SJCRH30 (cell line): ENCODE measurements around the gene VWA5B1. TPM values are rescaled to one million over a fixed set of nuclear protein-coding genes. Genes with fewer than 3 reads are reported as not detected.

Source experiments
- DNase-seq, 2 experiments: peaks; one replicate each; pipeline ENCODE4 v3.0.0-alpha.2; 2015 to 2020
- H3K27ac ChIP-seq: fragments of 250-450 bp; sonication (Bioruptor Pico); 2 replicates; pipeline ENCODE4 v1.5.1; 2020; ENCODE audit warnings: mild to moderate bottlenecking, moderate library complexity
- H3K27me3 ChIP-seq: fragments of 250-450 bp; sonication (Bioruptor Pico); 2 replicates; pipeline ENCODE4 v1.5.1; 2020; ENCODE audit warnings: mild to moderate bottlenecking, moderate library complexity
- H3K36me3 ChIP-seq: fragments of 250-450 bp; sonication (Bioruptor Pico); 2 replicates; pipeline ENCODE4 v1.5.1; 2020; ENCODE audit warnings: mild to moderate bottlenecking, moderate library complexity
- H3K4me1 ChIP-seq: fragments of 250-450 bp; sonication (Bioruptor Pico); 2 replicates; pipeline ENCODE4 v1.5.1; 2020; ENCODE audit warnings: mild to moderate bottlenecking, moderate library complexity
- H3K4me3 ChIP-seq: fragments of 250-450 bp; sonication (Bioruptor Pico); 2 replicates; pipeline ENCODE4 v1.5.1; 2020; ENCODE audit warnings: mild to moderate bottlenecking, moderate library complexity
- H3K9me3 ChIP-seq: fragments of 250-450 bp; sonication (Bioruptor Pico); replicated peaks from 2 replicates; pipeline ENCODE4 v1.5.1; 2020; ENCODE audit warnings: mild to moderate bottlenecking, moderate library complexity
- total RNA-seq: library from RNA; depleted of rRNA; stranded (reverse); fragments of >200 nt; shearing (Covaris generic); gene quantifications from 2 replicates; pipeline ENCODE4 v1.2.3, GENCODE V29; 2014

VWA5B1 gene
- total RNA-seq, 1 experiment from 2014 or later: not detected

DNA sequence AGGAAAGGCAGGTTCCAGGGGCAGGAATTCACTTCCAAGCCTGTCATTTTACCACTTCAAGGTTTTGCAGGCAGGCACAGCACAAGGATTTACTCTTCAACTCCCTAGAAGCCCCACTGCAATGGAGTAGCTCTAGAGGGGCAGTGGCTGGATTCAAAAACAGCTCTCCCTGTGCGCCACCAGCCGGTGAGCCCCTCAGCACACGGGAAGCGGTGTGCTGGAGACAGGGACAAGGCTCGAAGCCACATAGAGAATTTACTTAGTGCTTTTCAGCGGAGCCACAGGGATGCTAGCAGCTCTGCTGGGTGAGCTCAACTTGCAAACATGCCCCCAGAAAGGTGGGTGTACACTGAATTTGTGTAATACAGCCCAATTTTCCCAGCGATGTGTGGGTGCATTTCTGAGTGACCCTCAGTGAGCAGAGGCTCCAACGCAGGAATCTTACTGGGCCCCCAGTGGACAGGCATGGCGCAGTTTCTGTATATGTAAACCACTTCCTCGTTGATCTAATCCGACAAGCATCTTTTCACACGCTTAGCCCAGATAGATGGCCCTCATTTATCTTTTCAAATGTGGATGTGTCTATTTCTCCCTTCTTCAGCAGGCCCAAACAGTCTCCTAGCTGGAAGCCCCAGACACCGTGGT, 10.9 kb downstream of the VWA5B1 start:
- Histone ChIP-seq H3K36me3 (no peaks in the 10 kb centered on the region), H3K4me3 (no peak overlapping the region), H3K9me3 (no peaks in the 10 kb centered on the region), H3K4me1 (no peaks in the 10 kb centered on the region), H3K27ac (no peak overlapping the region), H3K27me3 (peaks cover 16% of the 10 kb centered on the region)
- DNase-seq: no peak

DNA sequence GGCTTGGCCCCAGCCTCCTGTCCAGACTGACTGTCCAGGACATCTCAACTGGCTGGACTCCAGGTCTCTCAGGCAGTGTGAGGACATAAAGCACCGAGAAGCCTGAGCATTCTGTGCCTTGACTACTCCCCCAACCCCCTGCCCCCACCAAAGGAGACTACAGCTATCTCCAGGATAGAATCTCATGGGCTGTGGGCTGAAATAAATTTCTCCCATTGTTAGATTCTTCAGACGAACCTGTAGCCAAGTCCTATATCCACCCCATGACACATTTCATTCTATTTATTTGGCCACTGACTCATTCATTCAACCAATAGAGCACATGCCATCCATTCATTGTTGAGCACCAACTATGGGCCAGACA, 11.4 kb downstream of the VWA5B1 start:
- no peak for DNase-seq
- Histone ChIP-seq H3K27me3 (peaks cover 14% of the 10 kb centered on the region), H3K4me1 (no peaks in the 10 kb centered on the region), H3K27ac (no peak overlapping the region), H3K36me3 (no peaks in the 10 kb centered on the region), H3K9me3 (no peaks in the 10 kb centered on the region), H3K4me3 (no peak overlapping the region)

DNA sequence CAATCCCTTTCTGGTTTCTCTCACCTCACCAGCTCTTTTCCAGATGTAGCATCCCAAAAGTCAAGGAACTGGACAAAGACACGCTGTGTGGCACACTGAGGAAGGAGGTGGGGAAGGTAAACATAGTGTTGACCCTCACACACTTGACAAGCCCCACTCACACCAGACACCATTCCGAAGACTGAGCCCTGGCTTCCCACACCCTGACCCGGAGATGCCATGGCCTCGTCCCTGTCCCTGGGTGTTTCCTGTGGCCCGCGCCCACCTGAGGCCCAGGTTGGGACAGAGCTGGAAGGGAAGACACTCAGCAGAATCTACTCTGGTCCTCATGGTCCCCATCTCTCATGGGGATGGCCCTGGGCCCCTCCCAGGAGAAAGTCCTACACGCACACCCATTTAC, 16.4 kb downstream of the VWA5B1 start:
- H3K9me3 ChIP-seq: no peaks in the 10 kb centered on the region
- peaks cover 7% of the 10 kb centered on the region; the same call in 1 of the 2 replicates for H3K27me3 ChIP-seq
- H3K4me3 ChIP-seq: no peak overlapping the region
- H3K27ac ChIP-seq: no peak overlapping the region
- DNase-seq: no peak
- no peaks in the 10 kb centered on the region for H3K36me3 ChIP-seq
- H3K4me1 ChIP-seq: no peaks in the 10 kb centered on the region

DNA sequence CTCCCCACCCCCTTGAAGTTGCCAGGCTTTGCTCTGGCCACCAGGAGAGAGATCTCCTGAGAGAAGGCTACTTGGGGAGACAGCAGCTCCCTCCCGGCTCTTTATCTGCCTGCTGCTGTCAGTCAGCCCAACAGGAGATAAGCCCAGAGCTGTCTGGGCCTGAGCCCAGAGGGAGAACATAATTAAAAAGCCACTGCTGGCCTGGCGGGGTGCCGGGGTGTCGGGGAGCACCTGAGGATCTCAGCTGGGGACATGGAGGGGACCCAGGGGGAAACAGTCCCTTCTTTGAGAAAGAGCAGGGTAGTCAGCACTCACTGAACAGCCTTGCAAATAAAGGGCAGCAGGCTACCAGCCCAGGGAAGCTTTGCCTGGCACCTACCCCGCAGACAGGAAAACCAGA, 17.9 kb downstream of the VWA5B1 start:
- peak in 1 of 2 experiments; percentile 21 for DNase-seq
- Histone ChIP-seq H3K4me1 (no peaks in the 10 kb centered on the region), H3K27ac (no peak overlapping the region), H3K9me3 (no peaks in the 10 kb centered on the region), H3K36me3 (no peaks in the 10 kb centered on the region), H3K27me3 (peaks cover 12% of the 10 kb centered on the region), H3K4me3 (no peak overlapping the region)

DNA sequence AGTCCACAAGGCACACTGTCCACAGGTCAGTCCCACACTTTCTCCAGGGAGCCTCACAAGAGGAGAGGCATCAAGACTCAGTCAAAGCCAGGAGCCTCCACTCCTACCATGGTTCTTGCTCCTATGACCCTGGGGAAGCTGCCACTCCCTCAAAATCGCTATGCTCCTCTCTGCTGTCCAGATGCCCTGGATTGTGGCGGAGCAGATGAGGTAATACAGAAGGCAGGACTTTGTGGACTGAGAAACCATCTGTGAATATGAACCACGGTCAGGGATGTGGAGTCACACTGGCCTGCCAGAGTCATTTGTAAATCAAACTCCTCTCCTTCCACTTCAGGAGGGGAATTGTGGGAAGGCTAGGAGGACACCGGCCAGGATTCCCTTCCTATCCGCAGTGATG, 20.6 kb downstream of the VWA5B1 start:
- Histone ChIP-seq H3K27ac (no peak overlapping the region), H3K27me3 (peaks cover 18% of the 10 kb centered on the region), H3K4me3 (no peak overlapping the region), H3K9me3 (no peaks in the 10 kb centered on the region), H3K36me3 (no peaks in the 10 kb centered on the region), H3K4me1 (no peaks in the 10 kb centered on the region)
- no peak for DNase-seq

DNA sequence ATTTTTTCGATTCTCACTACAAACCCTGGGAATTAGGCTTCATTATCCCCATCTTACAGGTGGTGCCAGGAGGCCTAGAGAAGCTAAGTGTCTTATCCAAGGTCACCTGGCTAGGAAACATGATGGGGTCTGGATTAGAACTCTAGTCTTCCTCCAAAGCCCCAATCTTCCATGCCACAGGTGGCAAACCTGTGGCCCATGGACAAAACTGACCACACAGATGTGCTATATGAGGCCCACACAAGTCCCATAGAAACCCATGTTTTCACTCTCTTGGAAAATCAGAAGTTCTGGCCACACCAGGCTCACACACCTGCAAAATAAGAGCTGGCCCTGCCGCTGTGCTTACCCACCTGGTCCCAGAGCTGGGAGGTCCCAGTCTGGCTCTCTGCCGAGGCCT, 21.6 kb downstream of the VWA5B1 start:
- Histone ChIP-seq H3K27me3 (peaks cover 22% of the 10 kb centered on the region), H3K4me3 (no peak overlapping the region), H3K9me3 (no peaks in the 10 kb centered on the region), H3K36me3 (no peaks in the 10 kb centered on the region), H3K4me1 (no peaks in the 10 kb centered on the region), H3K27ac (no peak overlapping the region)
- DNase-seq: no peak

DNA sequence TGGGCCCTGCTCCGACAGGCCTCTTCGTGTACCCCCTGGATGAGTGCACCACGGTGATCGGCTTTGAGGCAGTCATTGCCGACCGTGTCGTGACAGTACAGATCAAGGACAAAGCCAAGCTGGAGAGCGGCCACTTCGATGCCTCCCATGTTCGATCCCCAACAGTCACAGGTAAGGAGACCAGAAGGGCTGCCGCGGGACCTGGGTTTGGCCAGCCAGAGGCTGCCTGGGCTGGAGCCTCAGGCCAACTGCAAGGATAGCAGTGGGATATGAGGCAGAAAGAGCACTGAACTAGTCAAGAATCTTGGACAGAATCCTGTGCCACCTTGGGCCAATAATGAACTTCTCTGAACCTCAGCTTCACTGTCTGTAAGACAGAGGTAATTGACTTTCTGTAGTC, 22.1 kb downstream of the VWA5B1 start:
- Histone ChIP-seq H3K36me3 (no peaks in the 10 kb centered on the region), H3K4me1 (no peaks in the 10 kb centered on the region), H3K27me3 (peaks cover 22% of the 10 kb centered on the region), H3K9me3 (no peaks in the 10 kb centered on the region), H3K27ac (no peak overlapping the region), H3K4me3 (no peak overlapping the region)
- no peak for DNase-seq

DNA sequence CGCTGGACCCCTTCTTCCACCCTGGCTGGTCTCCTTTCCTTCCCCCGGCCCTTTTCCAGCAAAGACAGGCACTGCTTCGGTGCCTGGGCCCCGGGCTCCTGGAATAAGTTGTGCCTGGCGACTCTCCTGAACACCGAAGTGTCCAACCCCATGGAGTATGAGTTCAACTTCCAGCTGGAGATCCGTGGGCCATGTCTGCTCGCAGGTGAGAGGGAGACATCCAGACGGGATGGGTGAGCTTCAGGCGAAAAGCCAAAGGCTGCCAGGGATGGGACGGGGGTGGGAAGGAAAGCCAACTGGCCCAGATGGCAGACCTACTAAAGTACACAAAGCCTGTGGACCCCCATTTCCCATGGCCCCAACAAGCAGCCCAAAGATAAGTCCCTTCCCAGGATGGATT, 26.8 kb downstream of the VWA5B1 start:
- Histone ChIP-seq H3K4me3 (no peak overlapping the region), H3K27ac (no peak overlapping the region), H3K9me3 (no peaks in the 10 kb centered on the region), H3K36me3 (no peaks in the 10 kb centered on the region), H3K4me1 (no peaks in the 10 kb centered on the region), H3K27me3 (peaks cover 32% of the 10 kb centered on the region)
- no peak for DNase-seq

DNA sequence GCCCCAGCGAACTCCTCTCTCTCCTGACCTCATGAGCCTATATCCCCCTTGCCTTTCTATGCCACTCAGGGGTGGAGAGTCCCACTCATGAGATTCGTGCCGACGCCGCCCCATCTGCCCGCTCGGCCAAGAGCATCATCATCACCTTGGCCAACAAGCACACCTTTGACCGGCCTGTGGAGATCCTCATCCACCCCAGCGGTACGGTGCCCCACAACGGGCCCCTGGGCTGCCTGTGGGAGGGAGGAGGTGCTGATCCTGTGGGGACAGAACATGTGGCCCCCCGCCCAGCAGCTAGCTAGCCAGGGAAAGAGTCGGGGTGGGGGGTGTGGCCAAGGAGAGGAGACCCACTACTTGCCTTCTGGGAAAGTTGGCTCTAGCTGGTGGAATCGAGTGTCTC, 27.8 kb downstream of the VWA5B1 start:
- no peak for DNase-seq
- Histone ChIP-seq H3K9me3 (no peaks in the 10 kb centered on the region), H3K27ac (no peak overlapping the region), H3K4me3 (no peak overlapping the region), H3K4me1 (no peaks in the 10 kb centered on the region), H3K27me3 (peaks cover 34% of the 10 kb centered on the region), H3K36me3 (no peaks in the 10 kb centered on the region)

DNA sequence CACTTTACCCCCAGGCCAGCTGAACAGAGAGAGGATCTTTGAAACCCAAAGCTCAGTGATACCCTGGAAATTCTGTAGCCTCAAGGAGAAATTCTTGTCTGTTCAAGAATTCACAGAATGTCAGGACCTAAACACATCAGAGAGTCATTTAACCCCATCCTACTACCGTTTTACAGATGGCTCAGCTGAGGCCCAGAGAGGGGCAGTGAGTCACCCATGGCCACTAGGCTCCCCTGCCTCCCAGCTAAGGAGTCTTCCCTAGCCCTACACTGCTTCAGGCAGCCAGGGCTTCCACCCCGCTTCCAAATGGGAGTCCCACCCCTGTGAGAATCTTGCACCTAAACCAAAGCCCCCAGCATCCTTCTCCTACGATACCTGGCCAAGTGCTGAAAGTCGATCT, 28.3 kb downstream of the VWA5B1 start:
- Histone ChIP-seq H3K36me3 (no peaks in the 10 kb centered on the region), H3K4me3 (no peak overlapping the region), H3K9me3 (no peaks in the 10 kb centered on the region), H3K27me3 (peaks cover 38% of the 10 kb centered on the region), H3K27ac (no peak overlapping the region), H3K4me1 (no peaks in the 10 kb centered on the region)
- no peak for DNase-seq

DNA sequence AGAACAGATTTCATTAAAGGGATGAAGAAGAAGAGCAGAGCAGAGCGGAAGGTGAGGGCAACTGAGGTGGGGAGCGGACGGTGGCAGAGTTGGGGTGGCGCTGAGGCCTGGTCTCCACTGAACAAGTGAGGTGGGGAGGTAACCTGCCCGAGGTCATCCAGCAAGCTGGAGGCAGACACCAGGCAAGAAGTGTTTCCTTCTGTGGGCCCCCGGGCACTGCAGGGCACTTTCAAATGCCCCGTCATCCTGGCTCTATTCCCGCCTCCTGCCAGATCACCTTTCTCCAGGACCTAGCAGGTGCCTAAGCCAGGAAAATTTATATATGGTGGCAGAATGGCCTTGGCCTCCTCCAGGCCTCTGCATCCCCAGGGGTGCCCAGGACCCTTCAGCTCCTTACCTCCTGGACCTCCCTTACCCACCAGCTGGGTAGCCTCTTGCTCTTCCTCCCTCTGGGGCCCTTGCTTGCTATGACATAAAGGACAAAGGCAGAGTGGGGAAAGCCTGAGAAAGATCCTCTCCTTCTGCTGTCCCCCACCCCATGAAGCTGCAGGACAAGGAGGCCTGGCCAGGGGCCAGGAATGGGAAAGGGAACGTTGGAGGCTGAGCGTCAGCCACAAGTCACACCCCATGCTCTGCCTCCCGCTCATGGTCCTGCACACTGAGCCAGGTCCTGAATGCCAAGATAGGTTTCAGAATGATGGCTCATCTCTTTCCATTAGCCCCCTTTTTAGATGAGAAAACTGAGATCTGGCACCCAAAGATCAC, 29.0 kb downstream of the VWA5B1 start:
- no peak overlapping the region for H3K4me3 ChIP-seq
- no peak for DNase-seq
- peaks cover 38% of the 10 kb centered on the region for H3K27me3 ChIP-seq
- no peak overlapping the region for H3K27ac ChIP-seq
- no peaks in the 10 kb centered on the region for H3K36me3 ChIP-seq
- no peaks in the 10 kb centered on the region for H3K9me3 ChIP-seq
- H3K4me1 ChIP-seq: no peaks in the 10 kb centered on the region

DNA sequence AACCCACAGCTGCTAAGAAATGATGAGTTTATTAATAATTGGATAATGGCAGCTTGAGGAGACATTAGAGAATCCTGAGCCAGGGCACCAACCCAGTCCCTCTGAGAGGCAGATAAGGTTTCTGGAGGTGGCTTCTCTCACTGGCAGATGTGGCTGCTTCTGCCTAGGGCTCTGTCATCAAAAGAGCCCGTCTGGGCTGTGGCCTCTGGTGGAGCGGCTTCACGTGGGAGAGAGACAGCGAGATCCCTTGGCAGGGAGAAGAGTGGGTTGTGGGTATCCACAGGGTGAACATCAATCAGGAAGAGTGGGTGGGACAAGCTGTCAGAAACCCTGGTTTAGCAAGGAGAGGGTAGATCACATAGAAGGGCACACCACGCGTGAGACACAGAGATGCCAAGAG, 30.0 kb downstream of the VWA5B1 start:
- Histone ChIP-seq H3K27ac (no peak overlapping the region), H3K4me1 (peaks cover 8% of the 10 kb centered on the region), H3K36me3 (no peaks in the 10 kb centered on the region), H3K27me3 (peaks cover 37% of the 10 kb centered on the region), H3K9me3 (no peaks in the 10 kb centered on the region), H3K4me3 (no peak overlapping the region)
- DNase-seq: no peak

DNA sequence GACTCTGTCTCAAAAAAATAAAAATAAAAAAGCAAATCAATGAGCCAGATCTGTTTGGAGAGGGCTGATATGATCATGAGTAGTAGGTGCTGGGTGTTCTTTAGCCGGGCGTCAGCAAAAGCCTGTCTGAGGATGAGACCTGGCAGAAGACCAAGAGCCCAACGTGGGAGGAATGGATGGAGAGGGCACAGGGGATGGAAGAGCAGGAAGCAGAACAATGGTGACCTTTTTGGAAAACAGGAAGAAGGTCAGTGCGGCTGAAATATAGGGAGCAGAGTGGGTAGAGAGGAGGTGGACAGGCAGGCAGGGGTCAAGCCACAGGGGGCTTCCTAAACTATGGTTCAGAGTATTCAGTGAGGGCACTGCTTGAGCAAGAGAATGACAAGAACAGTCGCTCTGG, 30.9 kb downstream of the VWA5B1 start:
- Histone ChIP-seq H3K27me3 (peaks cover 29% of the 10 kb centered on the region), H3K4me3 (no peak overlapping the region), H3K9me3 (no peaks in the 10 kb centered on the region), H3K27ac (no peak overlapping the region), H3K36me3 (no peaks in the 10 kb centered on the region), H3K4me1 (peaks cover 15% of the 10 kb centered on the region)
- DNase-seq: no peak

DNA sequence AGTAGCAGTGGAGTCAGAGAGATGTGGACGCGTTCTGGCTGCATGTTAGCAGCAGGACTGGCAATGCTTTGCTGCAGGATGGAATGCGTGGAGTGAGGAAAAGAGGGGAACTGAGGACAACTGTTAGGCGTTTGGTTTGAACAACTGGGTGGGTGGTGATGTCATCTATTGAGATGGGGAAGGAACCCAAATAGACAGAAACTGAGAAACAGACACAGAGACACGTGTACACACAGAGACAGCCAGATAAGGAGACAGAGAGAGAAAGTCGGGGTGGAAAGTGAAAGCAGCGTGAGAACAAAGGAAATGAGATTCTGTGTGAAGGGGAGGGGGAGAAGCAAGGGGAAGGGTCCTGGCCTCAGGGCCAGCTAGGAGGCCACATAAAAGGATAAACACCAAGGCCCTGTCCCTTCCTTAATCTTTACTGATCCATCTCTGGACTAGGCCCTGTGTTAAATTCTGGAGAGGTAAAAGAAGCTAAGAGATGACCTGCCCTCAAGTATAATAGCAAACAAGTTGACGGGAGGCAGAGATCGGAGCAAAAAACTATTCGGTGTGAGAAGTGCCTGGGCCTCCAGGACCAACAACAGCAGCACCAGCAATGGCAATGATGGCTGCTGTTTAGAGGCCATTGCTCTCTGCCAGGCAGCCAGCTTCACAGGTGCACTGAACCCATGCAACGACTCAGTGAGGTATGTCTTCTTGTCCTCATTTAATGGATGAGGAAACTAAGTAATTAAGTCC, 31.6 kb downstream of the VWA5B1 start:
- H3K27ac ChIP-seq: no peak overlapping the region
- H3K4me1 ChIP-seq: peaks cover 15% of the 10 kb centered on the region
- no peak overlapping the region for H3K4me3 ChIP-seq
- no peak for DNase-seq
- H3K27me3 ChIP-seq: peaks cover 28% of the 10 kb centered on the region
- no peaks in the 10 kb centered on the region for H3K36me3 ChIP-seq
- H3K9me3 ChIP-seq: no peaks in the 10 kb centered on the region

DNA sequence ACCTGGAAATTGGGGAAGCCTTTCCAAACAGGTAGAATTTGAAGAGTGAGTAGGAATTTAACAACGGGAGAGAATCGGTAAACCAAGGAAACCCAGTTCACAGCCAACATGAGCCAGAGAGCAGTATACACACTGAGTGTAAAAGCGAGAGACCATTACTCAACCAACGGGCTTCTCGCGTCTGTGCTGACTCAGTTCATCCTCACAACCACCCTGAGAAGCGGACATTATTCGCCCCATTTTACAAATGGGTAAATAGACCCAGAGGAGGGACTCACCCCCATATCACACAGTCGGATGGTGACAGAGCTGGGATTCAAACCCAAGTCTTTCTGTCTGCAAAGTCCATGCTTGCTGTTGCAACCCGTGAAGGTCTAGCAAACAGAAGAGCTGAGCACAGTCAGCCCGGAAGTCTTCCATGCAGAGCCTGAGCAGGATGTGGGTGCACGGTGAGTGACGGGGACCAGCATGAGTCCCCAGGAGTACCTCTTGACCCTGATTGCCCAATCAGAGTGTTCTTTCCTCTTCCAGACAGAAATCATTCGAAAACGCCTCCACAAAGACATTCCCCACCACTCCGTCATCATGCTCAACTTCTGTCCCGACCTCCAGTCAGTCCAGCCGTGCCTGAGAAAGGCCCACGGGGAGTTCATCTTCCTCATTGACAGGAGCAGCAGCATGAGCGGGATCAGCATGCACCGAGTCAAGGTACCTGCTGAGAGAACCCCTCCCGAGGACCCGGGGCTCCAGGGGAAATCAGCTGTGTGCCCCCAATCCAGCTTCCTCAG, 32.3 kb downstream of the VWA5B1 start:
- H3K27ac ChIP-seq: no peak overlapping the region
- peaks cover 28% of the 10 kb centered on the region for H3K27me3 ChIP-seq
- H3K9me3 ChIP-seq: no peaks in the 10 kb centered on the region
- no peak for DNase-seq
- H3K4me1 ChIP-seq: peaks cover 15% of the 10 kb centered on the region
- no peaks in the 10 kb centered on the region for H3K36me3 ChIP-seq
- no peak overlapping the region for H3K4me3 ChIP-seq
